HG02943 (cell line): ENCODE results near the gene RPS6KA2.

ENCODE experiments used
- ATAC-seq: cut with Tn5 transposase; IDR thresholded peaks from one replicate; pipeline ENCODE4 v1.9.1; 2021; ENCODE audit warnings: mild to moderate bottlenecking, low read depth, moderate library complexity; ENCODE audit not compliant: unreplicated experiment

The RPS6KA2 gene

DNA sequence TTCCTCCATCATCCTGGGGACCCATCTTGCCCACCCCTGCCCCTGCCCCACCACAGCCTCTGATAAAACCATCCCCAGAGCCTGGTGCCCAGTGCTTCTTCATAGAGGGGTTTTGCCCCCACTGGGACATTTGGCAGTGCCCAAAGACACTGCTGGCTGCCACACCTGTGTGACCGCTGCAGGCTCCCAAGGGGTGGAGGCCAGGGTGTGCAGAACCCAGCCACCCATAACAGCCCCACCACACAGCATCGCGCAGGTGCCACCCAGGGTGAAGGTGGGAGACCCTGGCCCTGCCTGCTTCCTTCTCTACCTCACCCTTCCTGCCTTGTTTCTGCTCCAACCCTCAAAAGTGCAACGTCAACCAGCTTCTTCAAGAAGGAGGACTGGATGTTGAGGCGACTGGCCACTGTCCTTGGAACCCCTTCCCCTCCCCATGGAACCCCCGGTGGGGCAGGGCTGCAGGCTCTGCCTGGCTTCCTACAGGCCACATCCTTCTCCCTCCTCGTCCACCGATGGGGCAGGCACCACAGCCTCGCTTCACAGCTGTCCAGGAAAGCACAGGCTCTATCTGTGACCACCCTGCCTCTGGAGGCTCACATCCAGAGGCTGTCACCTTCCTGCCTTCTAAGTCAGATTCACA lies 165.1 kb downstream of the RPS6KA2 start:
- no peak for ATAC-seq

DNA sequence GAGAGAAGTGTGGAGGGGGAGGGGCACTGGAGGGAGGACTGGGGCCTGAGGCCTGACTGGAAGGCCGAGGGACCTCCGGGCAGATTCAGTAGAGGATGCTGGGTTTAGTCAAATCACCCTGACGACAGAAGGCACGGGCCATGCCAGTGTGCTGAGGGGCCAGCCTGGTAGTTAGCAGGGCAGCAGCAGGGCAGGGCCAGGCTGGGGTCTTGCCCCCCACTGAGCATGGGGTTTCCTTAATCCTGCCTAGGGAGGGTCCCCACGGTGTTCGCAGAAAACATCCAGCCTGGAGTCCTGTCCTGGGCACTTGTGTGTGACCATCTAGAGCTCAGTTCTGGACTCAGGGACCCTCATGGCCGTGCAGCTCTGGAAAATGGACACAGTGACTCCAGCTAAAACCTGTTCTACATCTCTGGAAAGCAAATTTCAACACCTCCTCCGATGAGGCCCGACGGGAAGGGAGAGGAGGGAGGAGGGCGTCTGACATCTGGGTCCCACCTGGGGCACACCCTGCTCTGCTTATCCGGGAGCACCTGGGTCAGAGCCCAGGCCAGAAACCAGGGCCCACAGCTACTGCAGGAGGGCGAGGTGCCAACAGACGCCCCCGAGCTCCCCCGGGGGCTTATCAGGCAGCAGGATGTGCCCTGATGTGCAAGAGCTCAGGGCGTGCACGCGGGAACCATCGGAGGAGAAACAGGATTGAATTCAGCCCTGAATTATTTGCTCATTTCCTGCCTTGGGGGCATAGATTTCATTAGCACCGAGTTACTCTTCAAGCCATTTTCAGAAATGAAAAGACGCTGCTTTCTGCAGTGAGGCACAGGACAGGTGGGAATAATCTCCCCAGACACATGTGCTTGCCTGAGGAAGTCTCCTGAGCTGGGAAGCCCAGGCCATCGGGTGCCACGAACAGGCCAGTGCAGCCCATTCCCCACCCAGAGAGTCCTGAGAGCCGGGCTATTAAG lies 166.3 kb downstream of the RPS6KA2 start:
- no peak for ATAC-seq

DNA sequence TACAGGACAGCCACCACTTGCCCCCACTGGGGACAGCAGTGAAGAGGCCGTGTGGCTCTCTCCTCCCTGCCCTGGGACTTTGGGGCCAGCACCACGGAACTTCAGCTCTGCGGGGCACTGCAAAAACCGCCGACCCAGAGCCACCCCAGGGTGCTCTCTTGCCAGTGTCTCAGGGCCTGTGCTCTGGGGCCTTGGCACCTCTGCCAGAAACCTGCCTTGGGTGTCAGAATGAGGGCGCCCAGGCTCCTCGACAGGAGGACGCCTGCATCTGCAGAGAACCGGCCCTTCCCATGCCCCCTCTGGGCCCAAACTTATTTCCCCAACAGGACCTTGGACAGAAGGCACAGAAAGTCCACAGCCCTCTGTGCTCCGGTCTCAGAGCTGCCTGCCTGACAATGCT lies 167.1 kb downstream of the RPS6KA2 start:
- no peak for ATAC-seq

DNA sequence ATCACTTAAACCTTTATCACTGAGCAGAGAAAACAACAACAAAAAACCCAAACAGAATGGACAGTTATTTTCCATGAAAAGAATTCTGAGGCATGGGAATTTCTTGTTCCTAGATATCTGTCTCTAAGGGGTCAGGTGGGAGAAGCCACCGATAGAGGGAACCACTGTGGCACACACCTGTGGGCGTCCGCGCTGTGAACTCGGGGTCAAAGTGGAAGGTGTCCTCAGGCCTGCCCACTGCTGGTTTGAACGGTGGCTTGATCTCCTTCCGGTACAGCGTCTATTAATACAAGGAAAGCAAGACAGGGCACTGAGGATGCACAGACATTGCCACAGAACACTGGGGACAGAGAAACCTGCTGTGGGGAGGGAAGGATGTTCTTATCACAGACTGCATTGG lies 167.8 kb downstream of the RPS6KA2 start:
- ATAC-seq, result no peak

DNA sequence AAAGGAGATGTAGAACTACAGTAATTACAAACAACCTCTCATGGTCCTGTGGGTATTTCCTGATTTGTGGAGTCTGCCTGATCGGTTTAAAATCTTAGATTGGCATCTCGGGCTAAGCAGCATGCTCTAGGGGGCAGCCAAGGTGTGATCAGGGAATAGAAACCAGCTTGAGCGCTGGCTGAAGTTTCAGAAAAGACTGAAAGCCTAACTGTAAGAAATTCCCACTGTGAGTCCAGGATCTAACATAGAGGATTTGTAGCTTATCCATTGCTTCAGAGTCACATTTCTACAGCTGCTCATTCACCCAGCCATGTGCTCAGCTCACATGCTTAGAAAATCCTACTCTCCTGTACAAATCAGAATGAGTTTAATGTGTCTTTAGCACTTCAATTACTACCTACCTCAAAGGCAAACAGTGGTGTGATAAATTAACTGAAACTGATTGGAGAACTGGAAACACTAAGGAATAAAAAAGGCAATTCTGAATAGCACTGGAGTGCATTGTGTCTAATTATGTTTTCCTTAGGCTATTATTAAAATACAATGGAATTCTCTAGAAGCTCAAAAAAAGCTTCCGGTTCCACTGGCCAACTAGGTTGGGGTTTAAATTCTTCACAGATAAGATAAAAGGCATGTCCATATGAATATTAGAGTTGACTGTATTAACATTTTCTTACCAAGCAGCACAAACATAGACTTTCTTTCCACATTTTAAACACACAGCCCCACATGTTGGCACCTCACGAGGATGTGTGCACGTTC lies 170.5 kb downstream of the RPS6KA2 start:
- ATAC-seq, result no peak

DNA sequence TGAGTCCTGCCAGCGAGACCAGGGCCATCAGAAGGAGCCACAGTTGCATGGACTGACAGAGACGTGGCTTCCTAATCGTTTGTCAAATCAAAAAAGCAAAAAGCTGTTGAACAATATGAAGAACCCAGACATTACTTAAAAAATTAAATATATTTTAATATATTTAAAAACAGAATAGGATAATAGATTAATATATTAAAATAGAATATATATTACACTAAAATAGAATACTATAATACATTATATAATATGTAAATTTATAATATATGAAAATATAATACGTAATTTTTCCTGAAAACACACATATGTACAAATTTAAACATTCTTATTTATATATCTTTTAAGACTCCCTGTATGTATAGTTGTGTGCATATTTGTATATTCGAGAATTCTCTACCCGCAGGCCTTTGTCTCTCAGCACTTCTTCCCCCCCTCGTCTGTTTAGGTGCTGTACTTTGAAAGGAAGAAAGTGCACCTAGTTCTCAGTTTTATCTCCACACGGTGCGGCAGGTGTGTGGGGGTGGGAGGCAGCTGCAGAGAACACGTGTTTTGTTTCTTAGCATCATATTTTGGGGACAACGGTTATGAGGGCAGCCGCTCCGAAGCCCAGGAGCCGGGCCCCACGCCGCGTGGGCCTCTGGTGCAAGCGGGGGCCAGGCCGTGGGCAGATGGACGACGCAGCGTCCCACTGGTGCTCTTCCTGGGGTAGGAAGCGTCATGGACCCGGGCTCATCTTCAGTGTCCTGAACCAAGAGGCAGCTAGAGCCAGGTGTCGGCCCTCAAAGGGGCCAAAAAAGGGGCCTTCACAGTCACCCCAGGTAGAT lies 172.1 kb downstream of the RPS6KA2 start:
- no peak for ATAC-seq

DNA sequence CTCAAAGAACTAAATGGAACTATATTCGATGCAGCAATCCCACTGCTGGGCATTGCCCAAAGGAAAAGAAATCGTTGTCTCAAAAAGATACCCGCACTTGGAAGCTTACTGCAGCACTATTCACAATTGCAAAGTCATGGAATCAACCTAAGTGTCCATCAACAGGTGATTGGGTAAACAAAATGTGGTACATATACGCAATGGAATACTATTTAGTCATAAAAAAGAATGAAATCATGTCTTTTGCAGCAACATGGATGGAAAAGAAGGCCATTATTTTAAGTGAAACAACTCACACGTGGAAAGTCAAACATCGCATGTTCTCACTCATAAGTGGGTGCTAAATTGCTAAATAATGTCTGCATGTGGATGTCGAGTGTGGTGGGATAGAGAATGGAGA lies 173.4 kb downstream of the RPS6KA2 start:
- no peak for ATAC-seq

DNA sequence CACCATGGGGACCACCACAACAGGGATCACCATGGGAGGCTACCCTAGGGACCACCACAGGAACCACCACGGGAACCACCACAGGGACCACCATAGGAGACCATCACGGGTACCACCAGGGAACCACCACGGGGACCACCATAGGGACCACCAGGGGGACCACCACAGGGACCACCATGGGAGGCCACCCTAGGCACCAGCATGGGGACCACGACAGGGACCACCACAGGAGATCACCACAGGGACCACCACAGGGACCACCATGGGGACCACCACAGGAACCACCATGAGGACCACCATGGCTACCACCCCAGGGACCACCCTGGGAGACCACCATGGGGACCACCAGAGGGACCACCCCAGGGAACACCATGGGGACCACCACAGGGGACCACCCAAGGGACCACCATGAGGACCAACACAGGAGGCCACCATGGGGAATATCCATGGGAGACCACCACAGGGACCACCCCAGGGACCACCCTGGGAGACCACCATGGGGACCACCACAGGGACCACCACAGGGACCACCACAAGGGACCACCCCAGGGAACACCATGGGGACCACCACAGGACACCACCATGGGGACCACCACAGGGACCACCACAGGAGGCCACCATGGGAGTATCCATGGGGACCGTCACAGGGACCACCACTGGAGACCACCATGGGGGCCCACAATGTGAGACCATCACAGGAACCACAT lies 176.7 kb downstream of the RPS6KA2 start:
- no peak for ATAC-seq

DNA sequence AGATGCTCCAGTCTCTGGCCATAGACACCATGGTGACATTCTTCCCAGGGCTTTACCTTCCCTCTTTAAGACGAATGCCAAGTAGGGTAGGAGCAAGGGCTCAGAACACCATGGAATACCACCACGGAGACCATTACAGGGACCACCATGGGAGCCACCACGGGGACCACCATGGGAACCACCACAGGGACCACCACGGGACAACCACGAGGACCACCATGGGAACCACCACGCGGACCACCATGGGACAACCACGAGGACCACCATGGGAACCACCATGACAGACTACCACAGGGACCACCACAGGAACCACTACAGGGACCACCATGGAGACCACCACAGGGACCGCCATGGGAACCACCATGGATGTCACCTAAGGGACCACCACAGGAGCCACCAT lies 177.4 kb downstream of the RPS6KA2 start:
- ATAC-seq, result no peak

DNA sequence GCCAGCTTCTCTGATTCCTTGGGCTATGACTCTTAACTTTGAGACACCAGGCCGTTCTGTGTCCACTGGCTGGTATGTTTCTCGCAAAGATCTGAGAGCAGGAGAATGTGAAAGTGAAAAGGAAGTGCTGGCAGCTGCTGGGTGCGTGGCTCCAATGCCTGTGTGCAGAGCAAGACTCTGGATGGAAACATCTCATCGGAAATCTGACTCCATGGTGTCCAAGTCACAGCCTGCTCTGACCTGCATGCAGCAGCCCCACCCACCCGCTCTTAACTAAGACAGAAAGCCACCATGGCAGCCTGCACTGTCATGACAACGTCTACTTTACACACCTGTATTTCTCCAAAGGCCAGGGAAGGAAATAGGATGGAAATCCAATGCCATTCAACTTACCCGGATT lies 178.0 kb downstream of the RPS6KA2 start:
- no peak for ATAC-seq

DNA sequence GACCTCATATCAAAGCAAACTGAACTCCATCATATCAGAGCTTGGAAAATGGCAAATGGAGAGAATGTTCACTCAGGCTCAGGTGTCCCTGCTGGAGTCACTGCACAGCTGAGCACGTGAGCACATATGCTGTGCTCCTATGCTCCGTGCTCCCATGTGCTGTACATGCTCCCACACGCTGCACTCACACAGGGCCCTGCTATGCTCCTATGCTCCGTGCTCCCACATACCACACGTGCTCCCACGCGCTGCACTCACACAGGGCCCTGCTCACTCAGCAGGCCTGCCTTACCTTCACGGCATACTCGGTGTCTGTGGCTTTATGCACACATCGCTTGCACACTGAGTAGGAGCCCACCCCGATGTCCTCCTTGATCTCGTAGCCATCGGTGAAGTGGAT lies 178.6 kb downstream of the RPS6KA2 start:
- no peak for ATAC-seq

DNA sequence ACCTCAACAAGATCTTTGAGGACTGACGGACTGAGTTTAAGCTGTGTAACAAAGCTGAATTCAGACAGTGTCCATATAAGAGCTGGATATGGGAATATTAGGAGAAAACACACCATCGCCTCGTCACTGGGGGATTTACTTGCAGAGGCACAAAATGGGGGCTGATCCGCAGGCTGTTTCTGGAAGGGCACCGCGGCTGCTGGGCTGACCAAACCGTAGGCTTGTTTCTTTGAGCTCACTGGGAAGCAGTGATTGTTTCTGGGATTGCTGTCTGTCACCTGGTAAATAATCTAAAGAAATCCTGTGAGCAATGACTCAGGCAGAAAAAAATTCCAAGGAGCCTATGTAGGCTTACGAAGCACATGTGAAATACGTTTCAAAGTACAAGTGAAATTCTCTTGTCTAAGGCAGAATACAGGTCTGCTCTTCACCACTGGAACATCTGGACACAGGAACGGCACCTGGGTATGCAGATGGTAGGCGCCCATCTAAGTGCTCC lies 180.4 kb downstream of the RPS6KA2 start:
- no peak for ATAC-seq

DNA sequence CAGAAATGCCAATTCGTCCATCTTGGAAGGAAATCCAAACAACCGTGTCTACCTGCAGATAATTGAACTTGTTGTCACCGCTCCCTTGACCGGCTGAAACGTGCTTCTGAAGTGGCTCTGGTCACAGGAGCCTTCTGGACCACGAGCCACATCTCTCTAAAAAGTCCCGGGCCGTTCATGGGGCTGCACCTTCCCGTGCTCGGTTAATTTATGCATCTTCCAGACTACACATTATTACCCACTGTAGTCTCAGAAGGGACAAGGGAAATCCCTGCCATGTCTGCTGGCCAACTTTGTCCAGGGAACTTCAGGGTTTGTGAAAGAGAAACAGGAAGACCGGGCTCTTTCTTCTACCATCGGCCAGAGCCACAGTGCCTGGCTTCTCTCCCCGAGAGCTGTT lies 180.9 kb downstream of the RPS6KA2 start:
- ATAC-seq, result no peak

DNA sequence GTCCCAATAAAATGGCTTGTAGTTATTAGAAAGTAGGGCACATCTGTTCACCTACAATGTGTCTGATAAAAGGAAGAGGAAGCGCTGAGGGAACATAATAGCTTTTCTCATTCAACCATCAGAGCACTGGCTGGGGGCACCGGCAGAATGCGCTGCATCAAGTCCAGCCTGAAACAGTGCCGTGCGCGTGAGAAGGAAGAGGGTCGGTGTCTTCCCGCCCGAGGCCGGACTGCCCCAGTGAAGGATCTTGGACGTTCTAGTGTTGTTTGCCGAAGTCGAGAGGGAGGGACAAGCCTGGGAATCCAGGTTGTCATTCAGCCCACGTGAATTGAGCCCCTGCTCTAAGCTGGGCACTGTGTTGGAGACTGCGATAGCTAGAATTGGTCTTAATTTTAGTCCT lies 182.6 kb downstream of the RPS6KA2 start:
- ATAC-seq, result no peak

DNA sequence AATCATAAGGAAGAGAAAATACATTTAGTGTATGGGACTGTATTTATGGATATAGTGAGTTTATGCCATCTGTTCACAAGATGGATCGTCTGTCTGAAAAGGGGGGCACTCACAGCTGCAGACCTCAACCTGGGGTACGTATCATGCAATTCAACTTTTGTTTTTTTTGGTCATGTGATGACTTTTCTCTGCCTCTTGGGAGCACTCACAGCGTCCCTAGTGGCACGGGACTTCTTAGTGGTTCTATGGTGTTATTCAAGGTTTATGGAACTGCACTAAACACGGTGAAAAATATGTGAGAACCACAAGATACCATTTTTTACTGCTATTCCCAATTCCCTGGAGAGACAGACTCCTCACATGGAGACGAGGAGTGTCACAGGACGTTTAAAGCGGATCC lies 183.9 kb downstream of the RPS6KA2 start:
- ATAC-seq, result no peak

DNA sequence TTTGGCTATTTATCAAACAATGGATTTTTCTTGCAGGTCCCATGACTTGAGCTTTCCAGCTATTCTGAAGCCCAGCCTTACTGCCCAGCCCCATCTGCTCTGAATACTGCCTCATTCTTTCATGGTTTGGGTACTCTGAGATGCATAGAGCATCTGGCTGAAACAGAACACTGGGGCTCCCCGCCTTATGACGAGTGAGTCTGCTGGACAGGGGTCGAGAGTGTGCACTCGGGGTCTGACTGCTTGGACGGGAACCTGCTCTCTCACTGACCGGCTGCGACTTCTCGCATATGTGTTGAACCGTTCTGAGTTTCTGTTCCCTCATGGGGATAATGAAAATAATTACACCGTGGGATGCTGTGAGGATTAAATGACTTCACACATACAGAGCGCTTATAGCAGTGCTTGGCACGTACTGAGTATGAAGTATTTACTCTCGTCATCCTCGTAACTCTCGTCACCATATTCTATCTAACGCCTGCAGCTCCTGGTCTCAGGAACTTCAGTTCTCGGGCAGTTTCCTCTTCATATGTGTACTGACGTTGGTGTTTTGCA lies 184.8 kb downstream of the RPS6KA2 start:
- no peak for ATAC-seq

DNA sequence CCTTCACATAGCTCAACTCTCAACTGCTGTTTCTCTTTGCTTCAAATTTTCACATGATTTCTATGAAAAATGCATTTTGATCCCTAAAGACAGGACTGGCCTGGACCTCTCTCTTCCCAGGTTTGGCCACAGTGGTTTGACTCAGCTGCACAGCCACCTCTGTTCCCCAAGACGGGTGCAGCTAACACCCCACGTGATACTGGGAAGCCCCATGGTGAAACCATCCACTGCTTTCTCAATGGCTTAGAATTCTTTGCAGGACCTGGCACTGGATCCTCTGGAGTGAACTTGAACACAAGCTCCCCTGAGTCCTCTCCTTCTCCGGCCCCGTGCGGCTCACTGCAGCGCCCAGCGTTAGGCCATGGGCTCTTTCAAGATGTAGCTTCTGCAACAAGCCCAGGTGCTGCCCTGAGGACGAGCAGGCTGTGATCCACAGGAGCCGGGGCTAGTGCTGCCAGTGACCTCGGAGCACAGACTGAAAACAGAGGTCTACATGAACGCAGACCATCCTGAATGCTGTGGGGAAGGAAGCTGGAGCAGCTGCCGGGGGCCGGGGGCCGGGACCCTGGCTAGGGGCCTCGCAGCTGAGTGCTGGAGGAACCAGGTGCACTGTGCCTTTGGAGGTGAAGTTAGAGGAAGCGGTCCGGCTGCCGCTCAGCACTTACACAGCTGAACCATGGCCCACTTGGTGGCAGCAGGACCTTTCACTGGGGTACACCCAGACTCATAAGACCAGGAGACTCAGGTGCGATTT lies 185.5 kb downstream of the RPS6KA2 start:
- no peak for ATAC-seq

DNA sequence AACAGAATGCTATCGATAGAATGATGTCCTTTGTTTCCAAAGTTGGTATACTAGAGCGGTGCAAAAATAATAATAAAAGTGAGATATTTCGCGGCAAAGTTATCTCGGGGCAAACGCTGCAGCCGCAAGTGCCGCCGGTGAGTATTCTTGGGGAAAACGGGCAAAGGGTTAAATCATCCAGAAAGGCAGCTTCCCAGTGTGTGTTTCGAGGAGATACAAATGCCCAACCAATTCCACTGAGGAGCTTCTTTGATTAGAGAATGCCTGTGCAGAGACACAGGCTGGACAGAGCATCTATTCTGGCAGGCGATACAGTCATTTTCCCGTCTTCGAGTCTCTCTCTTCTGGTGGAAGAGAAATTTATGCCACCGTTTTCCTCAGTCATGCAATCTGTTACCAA lies 186.3 kb downstream of the RPS6KA2 start:
- ATAC-seq, result no peak

DNA sequence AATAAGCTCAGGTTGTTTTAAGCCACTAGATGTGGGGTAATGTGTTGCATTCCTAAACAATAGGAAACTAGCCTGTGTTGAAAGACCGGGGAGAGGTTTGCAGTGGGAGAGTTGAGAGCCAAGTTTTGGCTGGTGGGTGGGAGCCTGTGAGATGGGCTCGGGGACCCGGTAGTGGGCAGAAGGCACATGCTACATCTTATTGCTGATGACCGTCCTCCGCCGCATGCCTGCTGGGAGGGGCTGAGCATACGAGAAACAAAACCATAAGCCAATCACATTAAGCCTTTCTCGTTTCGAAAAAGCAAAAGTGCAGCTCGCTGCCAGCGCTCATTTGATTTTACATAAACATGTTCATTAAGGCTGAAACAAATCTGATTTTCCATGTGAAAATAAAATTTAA lies 186.9 kb downstream of the RPS6KA2 start:
- ATAC-seq, result no peak
